ENCODE data around the gene BTD. TPM values are rescaled to one million over a fixed set of nuclear protein-coding genes. Genes with fewer than 3 reads are reported as not detected.

BTD gene
- total and polyA plus RNA-seq, 12 donors: 9.9 to 148 (median 58.3) TPM

DNA sequence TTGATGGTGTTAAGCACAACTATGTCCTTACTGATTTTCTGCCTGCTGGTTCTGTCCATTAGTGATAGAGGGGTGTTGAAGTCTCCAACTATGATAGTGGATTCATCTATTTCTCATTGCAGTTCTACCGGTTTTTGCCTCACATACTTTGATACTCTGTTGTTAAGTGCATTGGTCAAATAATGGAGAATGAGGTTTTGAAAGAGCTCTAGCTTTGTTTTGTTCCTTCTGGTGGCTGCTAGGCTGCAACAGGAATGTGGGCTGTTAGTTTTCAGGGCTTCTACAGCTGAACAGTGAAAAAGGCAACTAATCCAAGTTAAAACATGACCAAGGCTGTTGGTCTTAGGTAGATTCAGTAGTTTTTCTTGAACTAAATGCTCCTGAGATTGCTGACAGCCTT, 62.6 kb downstream of the BTD start:
- Histone ChIP-seq H3K27ac (no peak overlapping the region), H3K36me3 (replicated peaks in 1 of 2) (peaks cover 0 to 5% of the 10 kb centered on the region in 2 donors), H3K4me1 (replicated peaks in 1 of 2) (no peaks in the 10 kb centered on the region), H3K4me3 (no peak overlapping the region), H3K9me3 (replicated peaks in 1 of 3) (no peaks in the 10 kb centered on the region), H3K27me3 (no peaks in the 10 kb centered on the region)
- WGBS, 4 donors: 87 to 100% (median 93%) methylated on average over 1 of the region's 1 CpG
- DNase-seq: no peak
- TF ChIP-seq, protein P1, sequence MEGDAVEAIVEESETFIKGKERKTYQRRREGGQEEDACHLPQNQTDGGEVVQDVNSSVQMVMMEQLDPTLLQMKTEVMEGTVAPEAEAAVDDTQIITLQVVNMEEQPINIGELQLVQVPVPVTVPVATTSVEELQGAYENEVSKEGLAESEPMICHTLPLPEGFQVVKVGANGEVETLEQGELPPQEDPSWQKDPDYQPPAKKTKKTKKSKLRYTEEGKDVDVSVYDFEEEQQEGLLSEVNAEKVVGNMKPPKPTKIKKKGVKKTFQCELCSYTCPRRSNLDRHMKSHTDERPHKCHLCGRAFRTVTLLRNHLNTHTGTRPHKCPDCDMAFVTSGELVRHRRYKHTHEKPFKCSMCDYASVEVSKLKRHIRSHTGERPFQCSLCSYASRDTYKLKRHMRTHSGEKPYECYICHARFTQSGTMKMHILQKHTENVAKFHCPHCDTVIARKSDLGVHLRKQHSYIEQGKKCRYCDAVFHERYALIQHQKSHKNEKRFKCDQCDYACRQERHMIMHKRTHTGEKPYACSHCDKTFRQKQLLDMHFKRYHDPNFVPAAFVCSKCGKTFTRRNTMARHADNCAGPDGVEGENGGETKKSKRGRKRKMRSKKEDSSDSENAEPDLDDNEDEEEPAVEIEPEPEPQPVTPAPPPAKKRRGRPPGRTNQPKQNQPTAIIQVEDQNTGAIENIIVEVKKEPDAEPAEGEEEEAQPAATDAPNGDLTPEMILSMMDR (IDR thresholded peaks at IDR 0.05): no peak
- no peak for TF ChIP-seq POLR2A (IDR thresholded peaks at IDR 0.05)
- intact Hi-C loops (cut with DNase I): no loop called here

DNA sequence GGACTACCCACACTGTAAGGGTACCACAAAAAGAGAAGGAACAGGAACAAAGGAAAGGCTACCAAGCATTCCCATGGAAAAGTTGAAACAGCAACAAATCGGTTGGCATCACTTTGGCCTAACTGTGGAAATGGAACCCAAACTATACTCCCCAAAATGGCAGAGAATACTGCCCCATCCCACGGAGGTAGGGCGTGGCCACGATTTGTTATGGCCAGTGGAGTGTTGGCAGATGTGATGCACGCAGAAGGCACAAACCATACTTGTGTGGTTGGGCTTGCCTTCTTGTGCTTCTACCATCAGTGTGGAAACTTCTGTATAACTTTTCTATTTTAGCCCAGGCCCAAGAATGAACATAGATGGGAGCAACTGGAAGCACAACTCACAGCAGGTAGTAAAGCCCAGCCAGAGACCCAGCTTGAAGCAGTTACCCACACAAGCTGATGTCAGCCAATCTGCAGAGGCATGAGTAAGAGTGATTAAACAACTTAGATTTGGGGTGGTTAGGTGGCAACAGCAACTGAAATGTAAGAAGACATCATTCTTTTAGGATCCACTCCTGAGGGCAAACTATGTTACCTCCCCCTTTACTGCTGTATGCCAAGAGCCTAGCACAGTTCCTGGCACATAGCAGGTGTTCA, 64.1 kb downstream of the BTD start:
- WGBS, 4 donors: 93 to 98% (median 97%) methylated on average over 5 of the region's 5 CpGs
- no peaks in the 10 kb centered on the region for H3K4me1 ChIP-seq (replicated peaks in 1 of 2)
- H3K9me3 ChIP-seq (replicated peaks in 1 of 3): no peaks in the 10 kb centered on the region
- no peak for DNase-seq
- intact Hi-C loops (cut with DNase I): no loop called here
- peaks cover 0 to 11% of the 10 kb centered on the region in 2 donors for H3K36me3 ChIP-seq (replicated peaks in 1 of 2)
- no peak overlapping the region for H3K4me3 ChIP-seq
- H3K27ac ChIP-seq: no peak overlapping the region
- no peaks in the 10 kb centered on the region for H3K27me3 ChIP-seq
- no peak for TF ChIP-seq POLR2A (IDR thresholded peaks at IDR 0.05)
- TF ChIP-seq, protein P1 (IDR thresholded peaks at IDR 0.05): no peak

DNA sequence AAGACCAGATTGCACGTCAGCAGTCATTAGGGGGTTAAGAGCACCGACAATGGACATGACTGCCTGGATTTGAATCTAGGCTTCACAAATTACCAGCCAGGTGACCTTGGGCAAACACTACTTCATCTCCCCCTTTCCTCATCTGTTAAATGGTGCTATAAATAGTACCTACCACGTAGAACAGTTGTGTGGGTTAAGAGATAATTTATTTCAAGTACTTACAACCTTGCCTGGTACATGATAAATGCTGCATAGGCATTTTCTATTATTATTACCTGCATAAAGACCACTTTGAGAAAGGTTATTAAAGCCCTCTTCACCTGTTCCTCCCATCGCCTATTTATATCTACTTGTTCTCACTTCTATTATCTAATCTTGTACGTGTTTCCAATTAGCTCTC, 64.7 kb downstream of the BTD start:
- no peaks in the 10 kb centered on the region for H3K4me1 ChIP-seq (replicated peaks in 1 of 2)
- WGBS, 4 donors: 83 to 90% (median 87%) methylated on average over 5 of the region's 5 CpGs
- H3K36me3 ChIP-seq (replicated peaks in 1 of 2): peaks cover 0 to 11% of the 10 kb centered on the region in 2 donors
- TF ChIP-seq POLR2A (IDR thresholded peaks at IDR 0.05): no peak
- TF ChIP-seq, protein P1 (IDR thresholded peaks at IDR 0.05): no peak
- H3K4me3 ChIP-seq: no peak overlapping the region
- no peak overlapping the region for H3K27ac ChIP-seq
- H3K9me3 ChIP-seq (replicated peaks in 1 of 3): no peaks in the 10 kb centered on the region
- no peaks in the 10 kb centered on the region for H3K27me3 ChIP-seq
- DNase-seq: no peak
- intact Hi-C loops (cut with DNase I): no loop called here

DNA sequence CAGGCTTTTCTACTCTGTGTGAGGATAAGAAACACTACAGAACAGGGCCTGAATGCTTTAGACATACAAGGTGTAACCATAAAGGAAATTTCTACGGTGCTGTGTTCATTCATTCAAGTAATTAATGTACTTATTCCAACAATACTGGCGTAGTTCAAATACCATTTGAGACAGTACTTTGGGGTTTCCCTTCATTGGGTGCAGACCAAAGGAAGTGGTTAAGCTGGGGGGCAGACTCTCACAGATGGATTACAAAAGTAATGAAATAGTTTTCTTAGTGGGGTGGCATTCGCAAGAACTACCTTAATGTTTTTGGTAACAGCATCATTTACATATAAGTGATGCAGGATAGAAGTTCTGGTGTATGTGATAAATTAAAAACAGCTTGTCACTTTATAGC, 65.9 kb downstream of the BTD start:
- Histone ChIP-seq H3K27ac (no peak overlapping the region), H3K36me3 (replicated peaks in 1 of 2) (peaks cover 0 to 11% of the 10 kb centered on the region in 2 donors), H3K4me1 (replicated peaks in 1 of 2) (no peaks in the 10 kb centered on the region), H3K9me3 (replicated peaks in 1 of 3) (no peaks in the 10 kb centered on the region), H3K27me3 (no peaks in the 10 kb centered on the region), H3K4me3 (no peak overlapping the region)
- TF ChIP-seq, protein P1 (IDR thresholded peaks at IDR 0.05): no peak
- TF ChIP-seq POLR2A (IDR thresholded peaks at IDR 0.05): no peak
- WGBS, 4 donors: 89 to 98% (median 92%) methylated on average over 3 of the region's 3 CpGs
- no peak for DNase-seq
- intact Hi-C loops (cut with DNase I): no loop called here

Measured in adrenal gland (tissue), 12 donors.